WTC11 (cell line): ENCODE results near the gene ALKBH7. TPM values are rescaled to one million over a fixed set of nuclear protein-coding genes. Genes with fewer than 3 reads are reported as not detected.
"Not testable (repeated sequence)": the region's sequence is repeated elsewhere in the genome, so short reads cannot be mapped to it uniquely, and the experiment has no call there.

Experiments
- ATAC-seq: fragments of 200-7000 bp; cut with Tn5 transposase; 2 replicates; pipeline ENCODE4 v1.10.0; 2021; ENCODE audit warnings: mild to moderate bottlenecking, moderate library complexity
- CTCF ChIA-PET: fragments of 300-600 bp; sonication (Branson Sonifier 250); formaldehyde crosslinking; loops from one replicate; lab custom pipeline; 2021; ENCODE audit warnings: antibody characterized with exemption; lab: Charles Lee
- POLR2A ChIA-PET: fragments of 350-600 bp; sonication (Branson Sonifier 250); formaldehyde crosslinking; loops from one replicate; lab custom pipeline; 2021; ENCODE audit warnings: antibody characterized with exemption; lab: Charles Lee
- DNase-seq: peaks from one replicate; pipeline ENCODE4 v3.0.0; 2021; ENCODE audit warnings: low spot score
- H3K27ac Mint-ChIP-seq: 2 replicates; pipeline ENCODE4 v1.8.0; 2021; ENCODE audit warnings: mixed read lengths
- H3K27me3 Mint-ChIP-seq: 2 replicates; pipeline ENCODE4 v1.8.0; 2021; ENCODE audit warnings: low read depth, mild to moderate bottlenecking, moderate library complexity, mixed read lengths
- H3K36me3 Mint-ChIP-seq: 2 replicates; pipeline ENCODE4 v1.8.0; 2021; ENCODE audit warnings: mixed read lengths
- H3K4me1 Mint-ChIP-seq: 2 replicates; pipeline ENCODE4 v1.8.0; 2022; ENCODE audit warnings: mixed read lengths
- H3K4me3 Mint-ChIP-seq: 2 replicates; pipeline ENCODE4 v1.8.0; 2021; ENCODE audit warnings: mild to moderate bottlenecking, moderate library complexity, mixed read lengths
- H3K9me3 Mint-ChIP-seq: 2 replicates; pipeline ENCODE4 v1.8.0; 2021; ENCODE audit warnings: mixed read lengths
- CBFB ChIP-seq: sonication (generic); formaldehyde crosslinking; IDR thresholded peaks from 2 replicates; pipeline ENCODE4 v1.8.1; 2022; ENCODE audit warnings: mild to moderate bottlenecking, low read depth, missing genetic modification reagents
- CREB1 ChIP-seq: sonication (generic); formaldehyde crosslinking; IDR thresholded peaks from 2 replicates; pipeline ENCODE4 v1.8.0; 2023; ENCODE audit warnings: mild to moderate bottlenecking, missing genetic modification reagents
- ELF4 ChIP-seq: sonication (generic); formaldehyde crosslinking; IDR thresholded peaks from 2 replicates; pipeline ENCODE4 v1.8.1; 2022; ENCODE audit warnings: low read depth, mild to moderate bottlenecking, moderate library complexity, missing genetic modification reagents
- EMX1 ChIP-seq: fragments of 250-450 bp; sonication (Bioruptor Pico); IDR thresholded peaks from 2 replicates; pipeline ENCODE4 v1.8.0; 2021; ENCODE audit warnings: mild to moderate bottlenecking
- FOXK1 ChIP-seq: sonication (generic); formaldehyde crosslinking; IDR thresholded peaks from 2 replicates; pipeline ENCODE4 v1.8.0; 2022; ENCODE audit warnings: mild to moderate bottlenecking, moderate library complexity, missing genetic modification reagents
- IRF2 ChIP-seq: sonication (generic); formaldehyde crosslinking; IDR thresholded peaks from 2 replicates; pipeline ENCODE4 v1.8.0; 2022; ENCODE audit warnings: low read depth, missing genetic modification reagents, borderline replicate concordance
- JAZF1 ChIP-seq: fragments of 250-450 bp; sonication (Bioruptor Pico); IDR thresholded peaks from 2 replicates; pipeline ENCODE4 v1.9.0; 2021; ENCODE audit warnings: moderate library complexity, mild to moderate bottlenecking, inconsistent platforms
- JUN ChIP-seq: sonication (generic); formaldehyde crosslinking; IDR thresholded peaks from 2 replicates; pipeline ENCODE4 v1.8.0; 2023; ENCODE audit warnings: mild to moderate bottlenecking, missing genetic modification reagents
- KAT7 ChIP-seq: sonication (generic); formaldehyde crosslinking; IDR thresholded peaks from 2 replicates; pipeline ENCODE4 v1.8.1; 2023; ENCODE audit warnings: missing genetic modification reagents, mild to moderate bottlenecking, borderline replicate concordance
- MXD4 ChIP-seq: fragments of 250-450 bp; sonication (Bioruptor Pico); IDR thresholded peaks from 2 replicates; pipeline ENCODE4 v1.8.0; 2021; ENCODE audit warnings: mild to moderate bottlenecking, moderate library complexity, borderline replicate concordance
- NFATC4 ChIP-seq: fragments of 250-450 bp; sonication (Bioruptor Pico); IDR thresholded peaks from 2 replicates; pipeline ENCODE4 v1.9.0; 2021; ENCODE audit warnings: mild to moderate bottlenecking
- NFE2L1 ChIP-seq: sonication (generic); formaldehyde crosslinking; IDR thresholded peaks from 2 replicates; pipeline ENCODE4 v1.8.1; 2023; ENCODE audit warnings: missing genetic modification reagents
- NFYB ChIP-seq: sonication (generic); formaldehyde crosslinking; conservative IDR thresholded peaks from 2 replicates; pipeline ENCODE4 v1.8.0; 2022; ENCODE audit warnings: low read depth, missing genetic modification reagents
- PRRX2 ChIP-seq: fragments of 250-450 bp; sonication (Bioruptor Pico); IDR thresholded peaks from 2 replicates; pipeline ENCODE4 v1.8.0; 2021; ENCODE audit warnings: mild to moderate bottlenecking
- RORB ChIP-seq: fragments of 250-450 bp; sonication (Bioruptor Pico); IDR thresholded peaks from 2 replicates; pipeline ENCODE4 v1.9.0; 2021; ENCODE audit warnings: mild to moderate bottlenecking
- SP1 ChIP-seq: sonication (generic); formaldehyde crosslinking; conservative IDR thresholded peaks from 2 replicates; pipeline ENCODE4 v1.8.1; 2022; ENCODE audit warnings: missing genetic modification reagents
- TCF7 ChIP-seq: sonication (generic); formaldehyde crosslinking; IDR thresholded peaks from 2 replicates; pipeline ENCODE4 v1.8.0; 2022; ENCODE audit warnings: mild to moderate bottlenecking, low read depth, missing genetic modification reagents, moderate library complexity
- TEAD4 ChIP-seq: sonication (generic); formaldehyde crosslinking; IDR thresholded peaks from 2 replicates; pipeline ENCODE4 v1.8.0; 2022; ENCODE audit warnings: mild to moderate bottlenecking, missing genetic modification reagents
- ZNF416 ChIP-seq: fragments of 250-450 bp; sonication (Bioruptor Pico); IDR thresholded peaks from 2 replicates; pipeline ENCODE4 v1.9.0; 2021; ENCODE audit warnings: mild to moderate bottlenecking, inconsistent platforms
- total RNA-seq: library from RNA; stranded (reverse); gene quantifications from 3 replicates; pipeline ENCODE4 v1.2.3, GENCODE V29; 2021
- TF ChIP-seq, protein P1 (sequence below): sonication (generic); formaldehyde crosslinking; IDR thresholded peaks from 2 replicates; pipeline ENCODE4 v1.8.1; 2022; ENCODE audit warnings: missing genetic modification reagents, borderline replicate concordance
- TF ChIP-seq, protein P2 (sequence below): fragments of 200-600 bp; IDR thresholded peaks from 2 replicates; pipeline ENCODE4 v1.8.0; 2022; ENCODE audit warnings: antibody characterized with exemption
- TF ChIP-seq, protein P3 (sequence below): sonication (generic); formaldehyde crosslinking; IDR thresholded peaks from 2 replicates; pipeline ENCODE4 v1.8.1; 2022; ENCODE audit warnings: low read depth, mild to moderate bottlenecking, moderate library complexity, missing genetic modification reagents, borderline replicate concordance
- TF ChIP-seq, protein P4 (sequence below): fragments of 250-450 bp; sonication (Bioruptor Pico); IDR thresholded peaks from 2 replicates; pipeline ENCODE4 v1.8.0; 2021; ENCODE audit warnings: mild to moderate bottlenecking
- TF ChIP-seq, protein P5 (sequence below): sonication (generic); formaldehyde crosslinking; IDR thresholded peaks from 2 replicates; pipeline ENCODE4 v1.8.1; 2023; ENCODE audit warnings: mild to moderate bottlenecking, moderate library complexity, missing genetic modification reagents
- TF ChIP-seq, protein P6 (sequence below): sonication (generic); formaldehyde crosslinking; IDR thresholded peaks from 2 replicates; pipeline ENCODE4 v1.8.0; 2022; ENCODE audit warnings: mild to moderate bottlenecking, missing genetic modification reagents

Gene ALKBH7
- total RNA-seq, 1 experiment from 2014 or later: 96.4 TPM

DNA sequence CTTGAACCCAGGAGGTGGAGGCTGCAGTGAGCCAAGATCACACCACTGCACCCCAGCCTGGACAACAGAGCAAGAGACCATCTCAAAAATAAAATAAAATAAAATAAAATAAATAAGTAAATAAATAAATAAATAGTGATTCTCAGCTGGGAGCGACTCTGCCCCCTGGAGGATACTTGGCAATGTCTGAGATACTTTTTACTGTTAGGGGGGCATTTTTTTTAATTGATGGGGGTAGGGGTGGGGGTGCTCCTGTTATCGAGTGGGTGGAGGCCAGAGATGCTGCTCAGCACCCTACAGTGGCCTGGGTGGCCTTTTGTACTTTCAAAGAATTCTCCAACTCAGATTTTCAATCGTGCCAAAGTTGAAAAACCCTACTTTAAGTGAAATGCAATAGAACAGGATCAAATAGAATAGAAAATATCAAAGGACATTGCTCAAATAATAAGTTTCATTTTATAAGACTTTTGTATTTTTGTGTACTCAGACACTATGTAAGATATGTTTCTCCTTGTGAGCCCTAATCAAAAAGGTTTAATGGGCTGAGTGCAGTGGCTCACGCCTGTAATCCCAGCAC lies 18.4 kb upstream of the ALKBH7 start:
- H3K27ac Mint-ChIP-seq: no peak overlapping the region

DNA sequence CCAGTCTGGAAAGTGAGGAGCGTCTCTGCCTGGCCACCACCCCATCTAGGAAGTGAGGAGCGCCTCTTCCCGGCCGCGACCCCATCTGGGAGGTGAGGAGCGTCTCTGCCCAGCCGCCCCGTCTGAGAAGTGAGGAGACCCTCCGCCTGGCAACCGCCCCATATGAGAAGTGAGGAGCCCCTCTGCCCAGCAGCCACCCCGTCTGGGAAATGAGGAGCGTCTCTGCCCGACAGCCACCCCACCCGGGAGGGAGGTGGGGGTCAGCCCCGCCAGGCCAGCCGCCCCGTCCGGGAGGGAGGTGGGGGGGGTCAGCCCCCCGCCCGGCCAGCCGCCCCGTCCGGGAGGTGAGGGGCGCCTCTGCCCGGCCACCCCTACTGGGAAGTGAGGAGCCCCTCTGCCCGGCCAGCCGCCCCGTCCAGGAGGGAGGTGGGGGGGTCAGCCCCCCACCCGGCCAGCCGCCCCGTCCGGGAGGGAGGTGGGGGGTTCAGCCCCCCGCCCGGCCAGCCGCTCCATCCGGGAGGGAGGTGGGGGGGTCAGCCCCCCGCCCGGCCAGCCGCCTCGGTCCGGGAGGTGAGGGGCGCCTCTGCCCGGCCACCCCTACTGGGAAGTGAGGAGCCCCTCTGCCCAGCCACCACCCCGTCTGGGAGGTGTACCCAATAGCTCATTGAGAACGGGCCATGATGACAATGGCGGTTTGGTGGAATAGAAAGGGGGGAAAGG lies 17.1 kb upstream of the ALKBH7 start:
- CTCF ChIA-PET, H3K4me1 Mint-ChIP-seq, ATAC-seq, POLR2A ChIA-PET, H3K27me3 Mint-ChIP-seq, DNase-seq, H3K4me3 Mint-ChIP-seq, H3K9me3 Mint-ChIP-seq, H3K36me3 Mint-ChIP-seq, H3K27ac Mint-ChIP-seq: not testable (repeated sequence)

More for the DNA sequence above, 18.4 kb upstream of the ALKBH7 start:
- Mint-ChIP-seq H3K36me3 (no peaks in the 10 kb centered on the region; the same call in 1 of the 2 replicates), H3K4me3 (no peak overlapping the region)
- TF ChIP-seq CBFB: no peak
- no peak for TF ChIP-seq NFE2L1 (CRISPR knock-in tag)
- no peak for TF ChIP-seq PRRX2 (CRISPR knock-in tag)
- no peak for TF ChIP-seq NFYB (CRISPR knock-in tag)
- no peak for TF ChIP-seq EMX1 (CRISPR knock-in tag)
- TF ChIP-seq RORB: no peak
- no peak for TF ChIP-seq CREB1 (CRISPR knock-in tag)
- TF ChIP-seq, protein P1, sequence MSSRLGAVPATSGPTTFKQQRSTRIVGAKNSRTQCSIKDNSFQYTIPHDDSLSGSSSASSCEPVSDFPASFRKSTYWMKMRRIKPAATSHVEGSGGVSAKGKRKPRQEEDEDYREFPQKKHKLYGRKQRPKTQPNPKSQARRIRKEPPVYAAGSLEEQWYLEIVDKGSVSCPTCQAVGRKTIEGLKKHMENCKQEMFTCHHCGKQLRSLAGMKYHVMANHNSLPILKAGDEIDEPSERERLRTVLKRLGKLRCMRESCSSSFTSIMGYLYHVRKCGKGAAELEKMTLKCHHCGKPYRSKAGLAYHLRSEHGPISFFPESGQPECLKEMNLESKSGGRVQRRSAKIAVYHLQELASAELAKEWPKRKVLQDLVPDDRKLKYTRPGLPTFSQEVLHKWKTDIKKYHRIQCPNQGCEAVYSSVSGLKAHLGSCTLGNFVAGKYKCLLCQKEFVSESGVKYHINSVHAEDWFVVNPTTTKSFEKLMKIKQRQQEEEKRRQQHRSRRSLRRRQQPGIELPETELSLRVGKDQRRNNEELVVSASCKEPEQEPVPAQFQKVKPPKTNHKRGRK (CRISPR knock-in tag): no peak
- no peak for TF ChIP-seq ELF4 (CRISPR knock-in tag)
- no peak for TF ChIP-seq JUN (CRISPR knock-in tag)
- TF ChIP-seq NFATC4: no peak
- TF ChIP-seq, protein P2, sequence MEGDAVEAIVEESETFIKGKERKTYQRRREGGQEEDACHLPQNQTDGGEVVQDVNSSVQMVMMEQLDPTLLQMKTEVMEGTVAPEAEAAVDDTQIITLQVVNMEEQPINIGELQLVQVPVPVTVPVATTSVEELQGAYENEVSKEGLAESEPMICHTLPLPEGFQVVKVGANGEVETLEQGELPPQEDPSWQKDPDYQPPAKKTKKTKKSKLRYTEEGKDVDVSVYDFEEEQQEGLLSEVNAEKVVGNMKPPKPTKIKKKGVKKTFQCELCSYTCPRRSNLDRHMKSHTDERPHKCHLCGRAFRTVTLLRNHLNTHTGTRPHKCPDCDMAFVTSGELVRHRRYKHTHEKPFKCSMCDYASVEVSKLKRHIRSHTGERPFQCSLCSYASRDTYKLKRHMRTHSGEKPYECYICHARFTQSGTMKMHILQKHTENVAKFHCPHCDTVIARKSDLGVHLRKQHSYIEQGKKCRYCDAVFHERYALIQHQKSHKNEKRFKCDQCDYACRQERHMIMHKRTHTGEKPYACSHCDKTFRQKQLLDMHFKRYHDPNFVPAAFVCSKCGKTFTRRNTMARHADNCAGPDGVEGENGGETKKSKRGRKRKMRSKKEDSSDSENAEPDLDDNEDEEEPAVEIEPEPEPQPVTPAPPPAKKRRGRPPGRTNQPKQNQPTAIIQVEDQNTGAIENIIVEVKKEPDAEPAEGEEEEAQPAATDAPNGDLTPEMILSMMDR: no peak
- TF ChIP-seq, protein P3, sequence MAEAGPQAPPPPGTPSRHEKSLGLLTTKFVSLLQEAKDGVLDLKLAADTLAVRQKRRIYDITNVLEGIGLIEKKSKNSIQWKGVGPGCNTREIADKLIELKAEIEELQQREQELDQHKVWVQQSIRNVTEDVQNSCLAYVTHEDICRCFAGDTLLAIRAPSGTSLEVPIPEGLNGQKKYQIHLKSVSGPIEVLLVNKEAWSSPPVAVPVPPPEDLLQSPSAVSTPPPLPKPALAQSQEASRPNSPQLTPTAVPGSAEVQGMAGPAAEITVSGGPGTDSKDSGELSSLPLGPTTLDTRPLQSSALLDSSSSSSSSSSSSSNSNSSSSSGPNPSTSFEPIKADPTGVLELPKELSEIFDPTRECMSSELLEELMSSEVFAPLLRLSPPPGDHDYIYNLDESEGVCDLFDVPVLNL (CRISPR knock-in tag): no peak
- TF ChIP-seq FOXK1 (CRISPR knock-in tag): no peak
- no peak for TF ChIP-seq MXD4
- TF ChIP-seq, all 79 proteins: peak for 0
- CTCF ChIA-PET: interaction anchor here (0.6 to 1.2 kb wide), 7 partner anchors 14 to 1697 kb away, joined by 3 to 9 read pairs (median 3); partner anchors contain the start of gene ALKBH7
- Mint-ChIP-seq H3K9me3 (peaks cover 9% of the 10 kb centered on the region), H3K4me1 (no peaks in the 10 kb centered on the region), H3K27me3 (peaks cover 3% of the 10 kb centered on the region)
- DNase-seq (no peak), ATAC-seq (no peak)
- POLR2A ChIA-PET: interaction anchor here (0.6 kb wide), 1 partner anchor 107 kb away, joined by 4 read pairs; no protein-coding TSS in a partner anchor

DNA sequence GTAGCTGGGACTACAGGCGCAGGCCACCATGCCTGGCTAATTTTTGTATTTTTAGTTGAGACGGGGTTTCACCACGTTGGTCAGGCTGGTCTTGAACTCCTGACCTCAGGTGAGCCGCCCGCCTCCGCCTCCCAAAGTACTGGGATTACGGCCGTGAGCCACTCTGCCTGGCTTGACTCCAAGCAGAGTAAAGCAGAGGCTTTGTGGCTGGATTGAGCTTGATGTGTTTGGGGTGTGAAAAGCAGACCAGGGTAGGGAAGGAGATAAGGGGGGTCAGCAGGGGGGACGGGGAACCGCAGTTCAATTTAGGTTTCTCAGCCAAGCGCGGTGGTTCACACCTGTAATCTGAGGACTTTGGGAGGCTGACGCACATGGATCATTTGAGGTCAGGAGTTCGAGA lies 15.4 kb upstream of the ALKBH7 start:
- no peaks in the 10 kb centered on the region; the same call in 1 of the 2 replicates for H3K36me3 Mint-ChIP-seq
- no peak for DNase-seq
- CTCF ChIA-PET: interaction anchor here (0.7 to 1.6 kb wide), 2 partner anchors 233 to 309 kb away, joined by 3 to 6 read pairs; no protein-coding TSS in a partner anchor
- no peak overlapping the region for H3K27ac Mint-ChIP-seq
- POLR2A ChIA-PET: interaction anchor here (1.1 to 1.4 kb wide), 2 partner anchors 15 to 17 kb away, joined by 3 read pairs; partner anchors contain the start of gene ALKBH7
- ATAC-seq: no peak
- H3K4me1 Mint-ChIP-seq: no peaks in the 10 kb centered on the region
- no peak overlapping the region for H3K4me3 Mint-ChIP-seq
- peaks cover 6% of the 10 kb centered on the region for H3K9me3 Mint-ChIP-seq
- H3K27me3 Mint-ChIP-seq: peaks cover 8% of the 10 kb centered on the region
- TF ChIP-seq, protein P4, sequence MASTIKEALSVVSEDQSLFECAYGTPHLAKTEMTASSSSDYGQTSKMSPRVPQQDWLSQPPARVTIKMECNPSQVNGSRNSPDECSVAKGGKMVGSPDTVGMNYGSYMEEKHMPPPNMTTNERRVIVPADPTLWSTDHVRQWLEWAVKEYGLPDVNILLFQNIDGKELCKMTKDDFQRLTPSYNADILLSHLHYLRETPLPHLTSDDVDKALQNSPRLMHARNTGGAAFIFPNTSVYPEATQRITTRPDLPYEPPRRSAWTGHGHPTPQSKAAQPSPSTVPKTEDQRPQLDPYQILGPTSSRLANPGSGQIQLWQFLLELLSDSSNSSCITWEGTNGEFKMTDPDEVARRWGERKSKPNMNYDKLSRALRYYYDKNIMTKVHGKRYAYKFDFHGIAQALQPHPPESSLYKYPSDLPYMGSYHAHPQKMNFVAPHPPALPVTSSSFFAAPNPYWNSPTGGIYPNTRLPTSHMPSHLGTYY (CRISPR knock-in tag): no peak
- TF ChIP-seq IRF2 (CRISPR knock-in tag) (no peak), TEAD4 (no peak), NFYB (CRISPR knock-in tag) (no peak), KAT7 (CRISPR knock-in tag) (no peak), TCF7 (CRISPR knock-in tag) (no peak), SP1 (CRISPR knock-in tag) (no peak), JAZF1 (CRISPR knock-in tag) (no peak), ZNF416 (CRISPR knock-in tag) (no peak)
- TF ChIP-seq, protein P5, sequence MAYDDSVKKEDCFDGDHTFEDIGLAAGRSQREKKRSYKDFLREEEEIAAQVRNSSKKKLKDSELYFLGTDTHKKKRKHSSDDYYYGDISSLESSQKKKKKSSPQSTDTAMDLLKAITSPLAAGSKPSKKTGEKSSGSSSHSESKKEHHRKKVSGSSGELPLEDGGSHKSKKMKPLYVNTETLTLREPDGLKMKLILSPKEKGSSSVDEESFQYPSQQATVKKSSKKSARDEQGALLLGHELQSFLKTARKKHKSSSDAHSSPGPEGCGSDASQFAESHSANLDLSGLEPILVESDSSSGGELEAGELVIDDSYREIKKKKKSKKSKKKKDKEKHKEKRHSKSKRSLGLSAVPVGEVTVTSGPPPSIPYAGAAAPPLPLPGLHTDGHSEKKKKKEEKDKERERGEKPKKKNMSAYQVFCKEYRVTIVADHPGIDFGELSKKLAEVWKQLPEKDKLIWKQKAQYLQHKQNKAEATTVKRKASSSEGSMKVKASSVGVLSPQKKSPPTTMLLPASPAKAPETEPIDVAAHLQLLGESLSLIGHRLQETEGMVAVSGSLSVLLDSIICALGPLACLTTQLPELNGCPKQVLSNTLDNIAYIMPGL (CRISPR knock-in tag): no peak
- TF ChIP-seq, protein P6, sequence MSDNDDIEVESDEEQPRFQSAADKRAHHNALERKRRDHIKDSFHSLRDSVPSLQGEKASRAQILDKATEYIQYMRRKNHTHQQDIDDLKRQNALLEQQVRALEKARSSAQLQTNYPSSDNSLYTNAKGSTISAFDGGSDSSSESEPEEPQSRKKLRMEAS (CRISPR knock-in tag): no peak
